Measurements from ENCODE around the gene HNRNPUL2.
A peak's percentile ranks its signal among the peaks of the same experiment; 100 is the strongest.

Gene HNRNPUL2

DNA sequence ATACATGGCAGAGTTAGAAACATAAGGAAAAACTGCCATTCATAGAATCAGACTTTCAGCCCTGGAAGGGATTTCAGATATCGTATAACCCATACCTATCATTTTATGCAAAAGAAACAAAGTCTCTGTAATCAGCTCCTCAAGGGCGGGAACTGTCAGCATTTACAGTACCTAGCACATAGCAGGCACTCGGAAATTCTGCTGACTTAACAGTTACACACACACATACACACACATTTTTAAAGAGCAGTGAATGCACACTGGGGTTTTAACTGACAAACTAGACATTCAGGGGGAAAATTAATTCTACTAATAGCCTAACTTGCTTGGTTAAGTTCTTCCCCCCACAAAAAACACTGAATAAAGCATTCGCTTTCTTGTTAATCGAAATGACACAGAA lies 11.1 kb downstream of the HNRNPUL2 start:
- H3K4me3 ChIP-seq (ENCODE audit: low read depth, low read length), result no peak overlapping the region
- in situ Hi-C loops (cut with HindIII; ENCODE audit: low sequenced_read_pairs), result no loop called here
- DNase-seq (ENCODE audit: low read depth), result no peak
- TF ChIP-seq, protein P1, sequence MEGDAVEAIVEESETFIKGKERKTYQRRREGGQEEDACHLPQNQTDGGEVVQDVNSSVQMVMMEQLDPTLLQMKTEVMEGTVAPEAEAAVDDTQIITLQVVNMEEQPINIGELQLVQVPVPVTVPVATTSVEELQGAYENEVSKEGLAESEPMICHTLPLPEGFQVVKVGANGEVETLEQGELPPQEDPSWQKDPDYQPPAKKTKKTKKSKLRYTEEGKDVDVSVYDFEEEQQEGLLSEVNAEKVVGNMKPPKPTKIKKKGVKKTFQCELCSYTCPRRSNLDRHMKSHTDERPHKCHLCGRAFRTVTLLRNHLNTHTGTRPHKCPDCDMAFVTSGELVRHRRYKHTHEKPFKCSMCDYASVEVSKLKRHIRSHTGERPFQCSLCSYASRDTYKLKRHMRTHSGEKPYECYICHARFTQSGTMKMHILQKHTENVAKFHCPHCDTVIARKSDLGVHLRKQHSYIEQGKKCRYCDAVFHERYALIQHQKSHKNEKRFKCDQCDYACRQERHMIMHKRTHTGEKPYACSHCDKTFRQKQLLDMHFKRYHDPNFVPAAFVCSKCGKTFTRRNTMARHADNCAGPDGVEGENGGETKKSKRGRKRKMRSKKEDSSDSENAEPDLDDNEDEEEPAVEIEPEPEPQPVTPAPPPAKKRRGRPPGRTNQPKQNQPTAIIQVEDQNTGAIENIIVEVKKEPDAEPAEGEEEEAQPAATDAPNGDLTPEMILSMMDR (IDR thresholded peaks at IDR 0.05; ENCODE audit: low read depth, low read length, missing control alignments), result no peak

DNA sequence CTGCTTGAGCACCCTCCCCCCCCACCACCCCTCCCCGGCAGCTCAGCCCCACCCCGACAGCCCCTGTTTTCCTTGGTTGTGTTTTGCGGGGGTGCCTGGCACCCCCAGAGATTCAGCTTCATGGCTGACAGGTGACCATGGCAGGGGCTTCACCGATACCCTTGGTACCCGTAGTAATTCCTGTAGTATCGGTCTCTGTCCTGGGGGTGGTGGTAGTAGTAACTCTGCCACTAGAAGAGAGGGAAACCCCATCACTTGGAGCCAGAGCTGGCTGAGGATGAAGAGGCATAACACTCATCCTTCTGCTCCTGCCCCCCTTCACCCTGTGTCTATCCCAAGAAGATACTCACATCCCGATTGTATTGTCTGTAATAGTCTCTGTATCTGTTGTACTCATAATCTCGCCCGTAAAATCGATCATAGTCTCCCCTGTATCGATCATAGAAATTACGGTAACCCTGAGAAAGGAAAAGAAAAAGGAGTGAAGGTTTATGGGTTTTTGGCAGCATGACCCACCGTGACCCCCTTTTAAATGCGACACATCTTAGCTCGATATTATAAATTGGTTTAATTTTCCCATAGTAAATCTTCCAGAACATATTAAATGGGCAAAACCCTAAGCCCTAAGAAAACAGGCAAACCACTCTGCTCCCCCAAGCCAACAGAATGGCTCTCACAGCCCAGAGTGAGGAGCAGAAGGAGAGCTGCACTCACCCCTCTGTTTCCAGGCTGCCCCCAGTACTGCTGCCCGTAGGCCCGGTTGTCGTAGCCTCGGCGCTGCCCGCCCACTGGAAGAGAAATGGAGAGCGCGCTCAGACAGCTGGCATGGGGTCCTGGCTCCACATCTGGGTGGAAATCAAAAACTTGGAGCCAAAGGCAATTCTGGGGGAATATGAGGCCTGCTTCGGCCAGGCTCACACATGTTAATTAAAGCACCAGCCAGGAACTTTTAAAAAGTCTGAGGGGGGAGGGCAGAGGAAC lies 11.8 kb downstream of the HNRNPUL2 start:
- no peak for DNase-seq (ENCODE audit: low read depth)
- TF ChIP-seq, protein P1 (IDR thresholded peaks at IDR 0.05; ENCODE audit: low read depth, low read length, missing control alignments), result no peak
- no peak overlapping the region for H3K4me3 ChIP-seq (ENCODE audit: low read depth, low read length)
- in situ Hi-C loops (cut with HindIII; ENCODE audit: low sequenced_read_pairs), result no loop called here

DNA sequence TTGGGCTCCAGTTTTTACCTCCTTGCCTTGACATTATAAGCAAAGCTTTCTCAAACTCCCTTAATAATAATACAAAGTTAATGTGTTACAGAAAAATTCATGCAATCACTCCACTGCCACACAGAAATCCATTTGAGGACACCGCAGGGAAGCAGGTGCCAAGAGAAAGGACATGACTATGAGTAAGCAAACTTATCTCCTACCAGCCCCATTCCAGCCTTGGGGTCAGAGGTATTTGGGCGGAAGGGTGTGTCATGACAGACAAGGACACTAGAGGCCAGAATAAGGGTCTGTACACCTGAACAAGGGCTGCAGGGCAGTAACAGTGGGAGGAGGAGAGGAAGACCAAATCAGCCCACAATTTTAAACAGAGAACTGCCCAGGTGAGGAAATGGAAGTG lies 13.9 kb downstream of the HNRNPUL2 start:
- TF ChIP-seq, protein P1 (IDR thresholded peaks at IDR 0.05; ENCODE audit: low read depth, low read length, missing control alignments), result no peak
- no peak overlapping the region for H3K4me3 ChIP-seq (ENCODE audit: low read depth, low read length)
- in situ Hi-C loops (cut with HindIII; ENCODE audit: low sequenced_read_pairs), result no loop called here
- DNase-seq (ENCODE audit: low read depth), result no peak

DNA sequence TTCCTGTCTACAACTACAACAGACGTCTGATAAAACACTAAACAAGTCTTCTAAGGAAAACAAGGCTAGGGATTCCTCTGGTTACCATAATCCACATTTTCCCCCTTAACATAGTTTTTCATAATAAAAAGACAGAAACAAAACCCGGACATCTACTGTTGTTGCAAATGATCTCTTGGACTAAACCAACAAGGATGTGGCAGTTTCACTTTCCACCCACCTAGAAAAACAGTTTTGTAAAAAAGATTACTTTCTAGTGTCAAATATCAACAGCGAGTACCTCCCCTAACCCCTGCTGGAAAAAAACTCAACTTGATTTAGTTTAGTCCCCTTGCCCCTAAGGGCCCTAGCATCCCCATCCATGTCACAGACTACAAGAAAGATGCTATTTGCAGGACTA lies 14.4 kb downstream of the HNRNPUL2 start:
- DNase-seq (ENCODE audit: low read depth), result no peak
- no peak overlapping the region for H3K4me3 ChIP-seq (ENCODE audit: low read depth, low read length)
- in situ Hi-C loops (cut with HindIII; ENCODE audit: low sequenced_read_pairs), result no loop called here
- TF ChIP-seq, protein P1 (IDR thresholded peaks at IDR 0.05; ENCODE audit: low read depth, low read length, missing control alignments), result no peak

DNA sequence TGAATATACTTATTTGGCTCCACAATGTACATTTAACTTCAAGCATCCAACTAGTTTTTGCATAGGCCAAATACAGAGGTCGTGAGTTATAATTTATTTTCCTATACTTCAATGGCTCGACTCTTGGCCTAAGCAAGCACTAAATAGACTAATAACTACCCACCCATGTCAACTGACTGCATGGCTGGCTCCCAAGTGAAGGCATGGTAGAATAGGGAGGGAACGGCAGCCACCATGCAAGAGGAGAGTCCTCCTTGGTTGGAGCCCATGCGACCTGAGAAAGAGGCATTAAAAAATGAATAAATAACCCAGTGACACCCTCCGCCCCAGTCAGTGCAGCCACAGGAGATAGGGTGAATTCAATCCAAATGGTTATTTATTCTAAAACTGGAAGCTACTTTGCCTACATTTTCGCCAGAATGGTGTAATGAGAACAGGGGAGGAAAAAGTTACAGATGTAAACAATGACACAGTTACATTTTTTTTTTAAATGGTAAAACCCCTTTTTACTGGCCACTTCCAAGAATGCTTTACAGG lies 14.9 kb downstream of the HNRNPUL2 start:
- in situ Hi-C loops (cut with HindIII; ENCODE audit: low sequenced_read_pairs), result no loop called here
- TF ChIP-seq, protein P1 (IDR thresholded peaks at IDR 0.05; ENCODE audit: low read depth, low read length, missing control alignments), result no peak
- no peak overlapping the region for H3K4me3 ChIP-seq (ENCODE audit: low read depth, low read length)
- DNase-seq (ENCODE audit: low read depth), result no peak

DNA sequence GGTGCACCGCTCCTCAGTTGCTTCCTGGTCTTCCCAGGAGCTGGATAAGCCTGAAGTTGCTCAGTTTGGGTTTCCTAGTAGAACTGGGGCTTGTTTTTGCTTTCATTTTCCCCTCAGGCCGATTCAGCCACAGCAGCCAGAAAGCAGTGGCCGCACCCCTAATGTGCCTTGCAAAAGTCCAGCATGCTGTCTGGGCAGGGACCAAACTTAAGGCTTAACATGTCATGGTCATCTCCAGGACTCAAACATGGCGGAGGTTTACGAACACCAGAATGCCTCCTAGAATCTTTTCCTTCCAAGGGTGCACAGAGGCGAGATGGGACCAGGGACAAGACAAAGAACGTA lies 17.3 kb downstream of the HNRNPUL2 start:
- TF ChIP-seq, protein P1 (IDR thresholded peaks at IDR 0.05; ENCODE audit: low read depth, low read length, missing control alignments), result no peak
- H3K4me3 ChIP-seq (ENCODE audit: low read depth, low read length), result peak overlapping the region; percentile 51
- in situ Hi-C loops (cut with HindIII; ENCODE audit: low sequenced_read_pairs), result no loop called here
- DNase-seq (ENCODE audit: low read depth), result no peak
